HEK293T (cell line): Measurements from ENCODE around the gene CACNA1G.

Experiments
- ARNT ChIP-seq: fragments of 450-650 bp; IDR thresholded peaks from 2 replicates; pipeline ENCODE4 v1.6.1; 2017; ENCODE audit warnings: mild to moderate bottlenecking
- BHLHE40 ChIP-seq: fragments of 450-650 bp; IDR thresholded peaks from 2 replicates; pipeline ENCODE4 v1.6.1; 2016; ENCODE audit warnings: mild to moderate bottlenecking, moderate library complexity, borderline replicate concordance
- ELF4 ChIP-seq: fragments of 450-650 bp; IDR thresholded peaks from 2 replicates; pipeline ENCODE4 v1.6.1; 2017; ENCODE audit warnings: antibody characterized with exemption
- FOXK2 ChIP-seq: fragments of 450-650 bp; IDR thresholded peaks from 2 replicates; pipeline ENCODE4 v1.6.1; 2016; ENCODE audit warnings: mild to moderate bottlenecking
- FOXM1 ChIP-seq: fragments of 450-650 bp; IDR thresholded peaks from 2 replicates; pipeline ENCODE4 v1.6.1; 2017; ENCODE audit warnings: mild to moderate bottlenecking, borderline replicate concordance
- L3MBTL2 ChIP-seq: fragments of 450-650 bp; conservative IDR thresholded peaks from 2 replicates; pipeline ENCODE4 v1.6.1; 2016; ENCODE audit warnings: mild to moderate bottlenecking
- LEF1 ChIP-seq: fragments of 450-650 bp; IDR thresholded peaks from 2 replicates; pipeline ENCODE4 v1.6.1; 2017; ENCODE audit warnings: mild to moderate bottlenecking, borderline replicate concordance
- NFRKB ChIP-seq: fragments of 450-650 bp; IDR thresholded peaks from 2 replicates; pipeline ENCODE4 v1.6.1; 2016; ENCODE audit warnings: mild to moderate bottlenecking, moderate library complexity
- SP1 ChIP-seq: fragments of 450-650 bp; IDR thresholded peaks from 2 replicates; pipeline ENCODE4 v1.6.1; 2017
- SUZ12 ChIP-seq: fragments of 450-650 bp; IDR thresholded peaks from 2 replicates; pipeline ENCODE4 v1.6.1; 2016; ENCODE audit warnings: mild to moderate bottlenecking
- TARDBP ChIP-seq: fragments of 450-650 bp; IDR thresholded peaks from 2 replicates; pipeline ENCODE4 v1.6.1; 2016

DNA sequence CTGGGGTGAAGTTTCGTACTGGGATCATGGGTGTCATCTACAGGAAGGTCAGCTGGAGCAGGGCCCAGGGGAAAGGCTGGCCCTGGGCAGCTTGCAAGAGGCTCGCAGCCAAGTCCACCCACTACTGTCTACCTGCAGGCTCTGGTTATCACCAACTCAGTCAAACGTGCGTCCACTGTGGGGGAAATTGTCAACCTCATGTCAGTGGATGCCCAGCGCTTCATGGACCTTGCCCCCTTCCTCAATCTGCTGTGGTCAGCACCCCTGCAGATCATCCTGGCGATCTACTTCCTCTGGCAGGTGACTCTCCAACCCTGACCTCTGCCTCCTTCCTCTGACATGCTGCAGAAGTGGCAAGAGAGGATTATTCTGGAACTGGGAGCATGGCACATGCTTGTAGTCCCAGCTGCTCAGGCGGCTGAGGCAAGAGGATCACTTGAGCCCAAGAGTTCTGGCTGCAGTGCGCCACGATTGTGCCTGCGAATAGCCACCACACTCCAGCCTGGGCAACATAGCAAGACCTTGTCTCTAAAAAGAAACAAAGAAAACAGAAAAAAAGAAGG lies 103.4 kb downstream of the CACNA1G start:
- TF ChIP-seq SUZ12 (no peak), LEF1 (no peak), SP1 (no peak), ELF4 (no peak), L3MBTL2 (no peak), ARNT (no peak), FOXK2 (no peak), NFRKB (no peak), FOXM1 (no peak), TARDBP (no peak), BHLHE40 (no peak)
